ENCODE data around the gene L3HYPDH. TPM values are rescaled to one million over a fixed set of nuclear protein-coding genes. Genes with fewer than 3 reads are reported as not detected.

Gene L3HYPDH
- total RNA-seq, 1 experiment from 2014 or later: 39.9 TPM

DNA sequence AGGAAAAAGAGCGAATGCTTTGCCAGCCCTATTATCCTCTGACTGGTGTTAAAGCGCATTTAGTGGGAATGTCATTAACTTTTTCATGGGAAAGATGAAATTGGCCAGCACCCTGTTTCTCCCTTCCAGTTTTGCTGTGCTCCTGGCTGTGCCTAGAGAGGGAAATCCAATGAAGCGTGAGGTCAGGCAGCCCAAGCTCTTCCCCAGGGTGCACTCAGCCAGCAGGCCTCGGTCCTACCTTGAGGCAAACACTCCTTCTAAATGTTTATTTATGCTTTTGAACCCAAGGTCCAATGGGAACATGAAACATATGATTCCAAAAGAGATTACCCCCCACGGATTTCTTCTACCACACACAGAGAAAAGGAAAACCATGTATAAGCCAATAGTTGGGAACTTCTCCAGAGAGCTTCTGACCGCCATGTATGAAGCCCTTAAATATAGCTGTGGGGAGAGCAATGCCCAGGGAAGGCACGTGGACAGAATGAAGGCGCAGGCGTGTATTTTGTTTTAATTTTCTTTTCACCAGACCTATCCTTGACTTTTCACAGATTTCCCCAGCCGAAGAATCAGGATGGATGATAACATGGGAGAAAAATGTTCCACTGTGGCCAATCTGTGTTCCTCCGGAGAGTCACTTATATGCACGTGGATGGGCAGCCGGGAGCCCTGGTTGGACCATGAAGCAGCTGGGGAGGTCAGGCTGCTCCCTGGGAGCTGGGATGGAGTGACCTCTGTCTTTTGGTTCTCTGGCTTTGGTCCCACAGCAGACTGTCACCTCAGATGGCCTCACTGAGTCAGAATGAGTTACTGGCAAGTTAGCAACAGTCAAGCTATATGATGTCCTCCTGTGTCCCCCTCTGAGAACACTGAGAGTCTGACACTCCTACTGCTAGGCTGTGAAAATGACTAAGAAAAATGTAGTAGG lies 56.3 kb downstream of the L3HYPDH start:
- no peak for DNase-seq (ENCODE audit: low read depth)

DNA sequence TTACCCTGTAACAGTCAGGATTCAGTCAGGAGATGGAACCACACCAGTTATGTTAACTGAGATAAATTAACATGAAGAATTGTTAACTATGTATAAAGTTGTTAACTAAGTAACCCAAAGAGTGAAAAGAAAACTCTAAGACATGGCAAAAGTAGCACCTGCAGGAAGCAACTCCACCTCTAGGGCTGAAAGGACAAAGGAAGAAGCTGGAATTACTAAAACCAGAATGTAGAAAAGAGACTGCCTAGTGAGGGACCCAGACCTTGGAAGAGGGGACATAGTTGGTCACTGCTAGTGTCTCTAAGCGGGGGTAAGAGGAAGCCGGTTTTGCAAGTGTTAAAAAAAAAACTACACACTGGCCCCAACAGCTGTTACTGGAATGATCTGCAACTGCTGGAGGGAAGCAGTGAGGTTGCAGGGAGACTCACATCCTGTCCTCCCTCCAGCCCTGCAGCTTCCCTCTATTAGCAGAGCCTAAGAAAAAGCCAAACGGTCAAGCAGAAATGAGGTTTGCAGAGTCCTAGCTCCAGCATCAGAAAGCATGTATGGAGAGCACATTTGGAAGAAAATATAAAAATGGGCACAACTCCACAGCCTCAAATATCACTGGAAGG lies 58.8 kb downstream of the L3HYPDH start:
- DNase-seq (ENCODE audit: low read depth): peak; percentile 68

DNA sequence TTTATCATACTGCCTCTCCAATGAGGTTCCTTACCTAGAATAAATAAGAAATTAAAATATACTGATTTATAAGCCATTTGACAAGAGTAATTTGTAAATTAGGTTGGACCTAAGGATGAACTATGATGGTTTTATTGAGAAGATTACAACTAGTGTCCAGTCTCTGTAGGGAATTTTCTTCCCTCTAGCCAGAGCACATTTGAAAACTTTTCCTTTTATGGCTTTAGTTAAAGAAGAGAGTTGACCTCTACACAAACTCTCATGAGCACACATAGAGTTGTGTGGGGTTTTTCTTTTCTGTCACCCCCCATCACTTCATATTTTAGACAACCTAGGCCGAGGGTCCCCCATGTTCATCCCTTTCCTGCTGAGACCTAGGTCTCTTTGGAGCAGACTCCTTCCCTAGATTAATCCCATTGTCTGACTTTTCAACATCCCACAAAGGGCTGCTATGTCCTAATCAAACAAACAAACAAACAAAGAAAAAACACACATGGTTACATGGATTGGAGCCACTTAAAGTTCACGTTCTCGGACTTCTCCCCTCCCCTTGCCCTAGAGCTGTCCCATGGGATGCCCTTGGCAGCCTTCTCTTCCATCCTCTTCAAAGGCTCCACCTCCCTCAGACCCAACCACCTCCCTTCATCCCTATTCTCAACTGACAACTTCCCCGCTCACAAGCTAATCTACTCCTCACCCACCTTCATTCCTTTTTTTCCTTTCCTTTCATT lies 59.7 kb downstream of the L3HYPDH start:
- no peak for DNase-seq (ENCODE audit: low read depth)

Other genes starting within 250 kb of the L3HYPDH start
- gene GPR135, start 19.0 kb downstream of the L3HYPDH start, total RNA-seq (2014; rRNA removed; shearing (Covaris generic)): 0.84 and 1.0 TPM in 2 replicates
- gene JKAMP, start 109 bp upstream of the L3HYPDH start, total RNA-seq (2014; rRNA removed; shearing (Covaris generic)): 54.4 and 77.1 TPM in 2 replicates
- not detected in 2 replicates for gene CCDC175, start 92.4 kb upstream of the L3HYPDH start, total RNA-seq (2014; rRNA removed; shearing (Covaris generic))